K562 (cell line): ENCODE results near the gene CREB3L4. TPM values are rescaled to one million over a fixed set of nuclear protein-coding genes. Genes with fewer than 3 reads are reported as not detected.

Source experiments
- CBX2 ChIP-seq: fragments of 200-600 bp; sonication (generic); IDR thresholded peaks from one replicate; pipeline ENCODE4 v1.6.1; 2012; ENCODE audit warnings: mild to moderate bottlenecking, low read length, inconsistent platforms; ENCODE audit not compliant: insufficient read depth, poor library complexity, severe bottlenecking
- CREM ChIP-seq: IDR thresholded peaks from 2 replicates; pipeline ENCODE4 v1.6.1; 2014; ENCODE audit warnings: antibody characterized with exemption, low read depth
- DNMT1 ChIP-seq: fragments of 450-650 bp; IDR thresholded peaks from 2 replicates; pipeline ENCODE4 v1.6.1; 2016; ENCODE audit warnings: antibody characterized with exemption, mild to moderate bottlenecking
- EP400 ChIP-seq: fragments of 450-650 bp; IDR thresholded peaks from 2 replicates; pipeline ENCODE4 v1.6.1; 2017; ENCODE audit warnings: antibody characterized with exemption, mild to moderate bottlenecking, moderate library complexity
- GTF2A2 ChIP-seq: IDR thresholded peaks from 2 replicates; pipeline ENCODE4 v1.6.1; 2016; ENCODE audit warnings: mild to moderate bottlenecking, missing genetic modification characterization, missing compliant biosample characterization
- KDM5B ChIP-seq: fragments of 200-600 bp; sonication (generic); IDR thresholded peaks from 2 replicates; pipeline ENCODE4 v1.6.1; 2012; ENCODE audit warnings: low read depth, mild to moderate bottlenecking, moderate library complexity, low read length, control low read depth, inconsistent platforms; ENCODE audit not compliant: insufficient replicate concordance
- NR3C1 ChIP-seq: sonication (generic); formaldehyde crosslinking; IDR thresholded peaks from 2 replicates; pipeline ENCODE4 v1.8.1; 2022; ENCODE audit warnings: missing genetic modification reagents
- RBBP5 ChIP-seq: fragments of 200-600 bp; sonication (generic); IDR thresholded peaks from 2 replicates; pipeline ENCODE4 v1.6.1; 2012; ENCODE audit warnings: borderline replicate concordance, mild to moderate bottlenecking, low read length, control low read depth, inconsistent platforms; ENCODE audit not compliant: insufficient read depth, poor library complexity, severe bottlenecking
- RNF2 ChIP-seq: sonication (generic); IDR thresholded peaks from 2 replicates; pipeline ENCODE4 v1.6.1; 2016
- SAFB2 ChIP-seq: fragments of 200-400 bp; formaldehyde crosslinking; IDR thresholded peaks from 2 replicates; pipeline ENCODE4 v1.6.1; 2018; ENCODE audit warnings: borderline replicate concordance, low read length, low read depth, moderate library complexity; ENCODE audit not compliant: severe bottlenecking
- SMAD2 ChIP-seq: fragments of 150-350 bp; IDR thresholded peaks from 2 replicates; pipeline ENCODE4 v1.6.1; 2014; ENCODE audit warnings: low read depth, mild to moderate bottlenecking, low read length
- TARDBP ChIP-seq: fragments of 450-650 bp; IDR thresholded peaks from 2 replicates; pipeline ENCODE4 v1.6.1; 2016
- TCF7 ChIP-seq: sonication (generic); IDR thresholded peaks from 2 replicates; pipeline ENCODE4 v1.6.1; 2016; ENCODE audit warnings: antibody characterized with exemption, borderline replicate concordance
- THRA ChIP-seq: fragments of 450-650 bp; IDR thresholded peaks from 2 replicates; pipeline ENCODE4 v1.6.1; 2017; ENCODE audit warnings: mild to moderate bottlenecking, moderate library complexity
- ZNF280A ChIP-seq: fragments of 450-650 bp; IDR thresholded peaks from 2 replicates; pipeline ENCODE4 v1.6.1; 2018; ENCODE audit warnings: mild to moderate bottlenecking, low read depth; ENCODE audit not compliant: partially characterized antibody
- ZNF507 ChIP-seq: conservative IDR thresholded peaks from 2 replicates; pipeline ENCODE4 v1.6.1; 2017; ENCODE audit warnings: missing genetic modification characterization, missing compliant biosample characterization
- ZNF699 ChIP-seq: fragments of 250-450 bp; sonication (Bioruptor Pico); IDR thresholded peaks from 2 replicates; pipeline ENCODE4 v1.8.0; 2021; ENCODE audit warnings: mild to moderate bottlenecking, moderate library complexity; ENCODE audit not compliant: insufficient replicate concordance
- ZNF780A ChIP-seq: fragments of 250-450 bp; sonication (Bioruptor Pico); IDR thresholded peaks from 2 replicates; pipeline ENCODE4 v1.5.0; 2021; ENCODE audit warnings: mild to moderate bottlenecking
- polyA plus RNA-seq, 8 experiments: library from polyadenylated mRNA; depleted of rRNA in 4 of 8; stranded (reverse) in 5 of 8; unstranded in 3 of 8; fragments of >200 nt; fragmentation: Nextera tagmentation in 2 of 8; fragmentation: Illumina TruSeq in 1 of 8; extraction: Ambion mirVana in 2 of 8; extraction: Trizol in 1 of 8; gene quantifications; 2 replicates each; pipeline versions ENCODE4 v1.2.1 to v1.2.3, GENCODE V29; 2011 to 2014; ENCODE audit warnings: inconsistent platforms in 1 of 8, missing spikeins in 1 of 8
- total RNA-seq, 7 experiments: library from RNA; depleted of rRNA in 6 of 7; stranded (reverse); fragments of >200 nt in 6 of 7; fragmentation: Illumina TruSeq in 2 of 7; extraction: Trizol in 2 of 7; gene quantifications; 2 replicates each; pipeline versions ENCODE4 v1.2.1 to v1.2.3, GENCODE V29; 2011 to 2021; ENCODE audit warnings: low replicate concordance in 1 of 7
- TF ChIP-seq, protein P1 (sequence below): fragments of 450-650 bp; IDR thresholded peaks from 2 replicates; pipeline ENCODE4 v1.6.1; 2018; ENCODE audit not compliant: partially characterized antibody
- TF ChIP-seq, protein P2 (sequence below): sonication (generic); formaldehyde crosslinking; IDR thresholded peaks from 2 replicates; pipeline ENCODE4 v1.8.0; 2023; ENCODE audit warnings: mild to moderate bottlenecking, missing genetic modification reagents

Gene CREB3L4
- total and polyA plus RNA-seq, 9 of the 15 experiments (the other 6 are each of a cell fraction or from before 2014, with no cell fraction given): 9.9 to 18.6 (median 13.9) TPM

- no peak for TF ChIP-seq ZNF280A
- TF ChIP-seq, protein P1, sequence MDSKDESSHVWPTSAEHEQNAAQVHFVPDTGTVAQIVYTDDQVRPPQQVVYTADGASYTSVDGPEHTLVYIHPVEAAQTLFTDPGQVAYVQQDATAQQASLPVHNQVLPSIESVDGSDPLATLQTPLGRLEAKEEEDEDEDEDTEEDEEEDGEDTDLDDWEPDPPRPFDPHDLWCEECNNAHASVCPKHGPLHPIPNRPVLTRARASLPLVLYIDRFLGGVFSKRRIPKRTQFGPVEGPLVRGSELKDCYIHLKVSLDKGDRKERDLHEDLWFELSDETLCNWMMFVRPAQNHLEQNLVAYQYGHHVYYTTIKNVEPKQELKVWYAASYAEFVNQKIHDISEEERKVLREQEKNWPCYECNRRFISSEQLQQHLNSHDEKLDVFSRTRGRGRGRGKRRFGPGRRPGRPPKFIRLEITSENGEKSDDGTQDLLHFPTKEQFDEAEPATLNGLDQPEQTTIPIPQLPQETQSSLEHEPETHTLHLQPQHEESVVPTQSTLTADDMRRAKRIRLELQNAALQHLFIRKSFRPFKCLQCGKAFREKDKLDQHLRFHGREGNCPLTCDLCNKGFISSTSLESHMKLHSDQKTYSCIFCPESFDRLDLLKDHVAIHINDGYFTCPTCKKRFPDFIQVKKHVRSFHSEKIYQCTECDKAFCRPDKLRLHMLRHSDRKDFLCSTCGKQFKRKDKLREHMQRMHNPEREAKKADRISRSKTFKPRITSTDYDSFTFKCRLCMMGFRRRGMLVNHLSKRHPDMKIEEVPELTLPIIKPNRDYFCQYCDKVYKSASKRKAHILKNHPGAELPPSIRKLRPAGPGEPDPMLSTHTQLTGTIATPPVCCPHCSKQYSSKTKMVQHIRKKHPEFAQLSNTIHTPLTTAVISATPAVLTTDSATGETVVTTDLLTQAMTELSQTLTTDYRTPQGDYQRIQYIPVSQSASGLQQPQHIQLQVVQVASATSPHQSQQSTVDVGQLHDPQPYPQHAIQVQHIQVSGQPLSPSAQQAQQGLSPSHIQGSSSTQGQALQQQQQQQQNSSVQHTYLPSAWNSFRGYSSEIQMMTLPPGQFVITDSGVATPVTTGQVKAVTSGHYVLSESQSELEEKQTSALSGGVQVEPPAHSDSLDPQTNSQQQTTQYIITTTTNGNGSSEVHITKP: peak; percentile 12
- TF ChIP-seq DNMT1: no peak
- TF ChIP-seq EP400: peak; percentile 75
- no peak for TF ChIP-seq SAFB2
- TF ChIP-seq TCF7: no peak
- TF ChIP-seq CBX2: no peak
- no peak for TF ChIP-seq ZNF699 (CRISPR knock-in tag)
- TF ChIP-seq NR3C1: no peak
- TF ChIP-seq ZNF507 (tag): no peak
- peak; percentile 89 for TF ChIP-seq CREM
- TF ChIP-seq THRA: no peak
- TF ChIP-seq SMAD2: no peak
- no peak for TF ChIP-seq RNF2
- TF ChIP-seq, protein P2, sequence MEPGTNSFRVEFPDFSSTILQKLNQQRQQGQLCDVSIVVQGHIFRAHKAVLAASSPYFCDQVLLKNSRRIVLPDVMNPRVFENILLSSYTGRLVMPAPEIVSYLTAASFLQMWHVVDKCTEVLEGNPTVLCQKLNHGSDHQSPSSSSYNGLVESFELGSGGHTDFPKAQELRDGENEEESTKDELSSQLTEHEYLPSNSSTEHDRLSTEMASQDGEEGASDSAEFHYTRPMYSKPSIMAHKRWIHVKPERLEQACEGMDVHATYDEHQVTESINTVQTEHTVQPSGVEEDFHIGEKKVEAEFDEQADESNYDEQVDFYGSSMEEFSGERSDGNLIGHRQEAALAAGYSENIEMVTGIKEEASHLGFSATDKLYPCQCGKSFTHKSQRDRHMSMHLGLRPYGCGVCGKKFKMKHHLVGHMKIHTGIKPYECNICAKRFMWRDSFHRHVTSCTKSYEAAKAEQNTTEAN (CRISPR knock-in tag): no peak
- TF ChIP-seq TARDBP: peak; percentile 67; the same call in 1 of the 2 replicates
- peak; percentile 64 for TF ChIP-seq RBBP5
- no peak for TF ChIP-seq GTF2A2
- no peak for TF ChIP-seq ZNF780A
- peak; percentile 56 for TF ChIP-seq KDM5B
Measured at GRCh38 chr1:153963030-153963849, 4.5 kb upstream of the CREB3L4 start, which contains the start of gene SLC39A1 (continued).
